Upper lobe of right lung (tissue), 1 donor: ENCODE results near the gene KCNJ2. TPM values are rescaled to one million over a fixed set of nuclear protein-coding genes. Genes with fewer than 3 reads are reported as not detected.
A peak's percentile ranks its signal among the peaks of the same experiment; 100 is the strongest.

Experiments
- ATAC-seq: fragments of 200-7000 bp; cut with Tn5 transposase; one replicate; pipeline ENCODE4 v1.9.1; 2020; ENCODE audit warnings: mild to moderate bottlenecking, moderate library complexity
- DNase-seq: peaks from one replicate; pipeline ENCODE4 v3.0.0-alpha.2; 2020
- H3K27ac ChIP-seq: fragments of 200-600 bp; one replicate; pipeline ENCODE4 v1.8.0; 2022
- H3K27me3 ChIP-seq: fragments of 200-600 bp; one replicate; pipeline ENCODE4 v1.8.0; 2022; ENCODE audit warnings: mild to moderate bottlenecking
- H3K36me3 ChIP-seq: fragments of 200-600 bp; one replicate; pipeline ENCODE4 v1.8.0; 2022
- H3K4me1 ChIP-seq: fragments of 200-600 bp; one replicate; pipeline ENCODE4 v1.8.0; 2022
- H3K4me3 ChIP-seq: fragments of 200-600 bp; one replicate; pipeline ENCODE4 v1.8.0; 2022; ENCODE audit warnings: mild to moderate bottlenecking
- H3K9me3 ChIP-seq: fragments of 200-600 bp; one replicate; pipeline ENCODE4 v1.8.0; 2022
- intact Hi-C: fragments of 100-400 bp; cut with DNase I; formaldehyde crosslinking; loops from one replicate; pipeline ENCODE4 v1.11.0; 2022
- long read RNA-seq: library from polyadenylated mRNA; unstranded; transcript quantifications from one replicate; pipeline ENCODE4 v2.0.0, GENCODE V29; 2021
- total RNA-seq: library from RNA; stranded (reverse); fragmentation: NEBNext Ultra II Directional; extraction: Animal tissue kit (Norgen Biotek cat#: 25700); gene quantifications from one replicate; pipeline ENCODE4 v1.2.1, GENCODE V29; 2021
- TF ChIP-seq, protein P1 (sequence below): fragments of 200-600 bp; IDR thresholded peaks from one replicate; pipeline ENCODE4 v1.8.0; 2022; ENCODE audit warnings: antibody characterized with exemption
- donor health status: DM: no; HTN: yes; CAD: no; lungs with severe emphysema.

The KCNJ2 gene
- 18.1 TPM for total RNA-seq
- long read RNA-seq, full-length matches to known transcripts, result 2 of 4 reads
- long read RNA-seq, partial matches to known transcripts, result 0 of 4 reads
- long read RNA-seq, other reads (novel, unspliced or antisense), result 2 of 4 reads

DNA sequence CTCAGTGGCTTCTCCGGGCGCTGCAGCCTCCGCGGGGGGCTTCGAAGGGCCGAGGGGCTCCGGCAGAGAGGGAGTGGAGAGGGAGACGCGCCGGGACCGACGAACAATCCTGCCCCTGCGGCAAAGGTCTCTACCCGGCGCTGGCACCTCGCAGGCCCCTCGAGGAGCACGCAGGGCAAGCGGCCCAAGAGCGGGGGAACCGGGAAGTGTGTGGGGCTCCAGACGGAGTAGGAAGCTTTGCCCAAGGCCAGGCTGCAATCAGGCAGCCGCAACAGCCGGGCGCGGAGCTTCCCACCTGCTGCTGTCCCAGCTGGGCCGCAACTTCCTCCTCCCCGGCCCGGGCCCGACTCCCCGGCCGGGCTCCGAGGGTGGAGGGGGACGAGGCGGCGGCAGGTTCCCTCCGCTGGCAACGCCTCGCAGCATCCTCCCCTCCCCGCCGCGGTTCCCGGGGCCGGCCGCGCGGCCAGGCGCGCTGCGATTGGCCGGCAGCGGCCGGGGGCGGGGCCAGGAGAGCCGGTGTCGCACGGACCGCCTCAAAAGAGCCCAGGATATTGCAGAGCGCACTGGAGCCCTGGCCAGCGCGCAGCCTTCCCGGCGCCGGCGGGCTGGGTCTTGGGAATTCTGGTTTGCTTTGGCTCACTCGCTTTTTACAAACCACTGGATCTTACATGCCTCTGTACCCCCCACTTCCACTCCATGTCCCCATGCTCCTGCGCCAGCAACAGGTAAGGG, at the start of gene KCNJ2:
TSS of gene KCNJ2 (plus strand) at position 556 of the 732 bp plus-strand sequence. CDS start 5,508 bp downstream, outside the sequence.
- peak within 1 kb of the TSS; percentile 91 for H3K27ac ChIP-seq
- TF ChIP-seq, protein P1, sequence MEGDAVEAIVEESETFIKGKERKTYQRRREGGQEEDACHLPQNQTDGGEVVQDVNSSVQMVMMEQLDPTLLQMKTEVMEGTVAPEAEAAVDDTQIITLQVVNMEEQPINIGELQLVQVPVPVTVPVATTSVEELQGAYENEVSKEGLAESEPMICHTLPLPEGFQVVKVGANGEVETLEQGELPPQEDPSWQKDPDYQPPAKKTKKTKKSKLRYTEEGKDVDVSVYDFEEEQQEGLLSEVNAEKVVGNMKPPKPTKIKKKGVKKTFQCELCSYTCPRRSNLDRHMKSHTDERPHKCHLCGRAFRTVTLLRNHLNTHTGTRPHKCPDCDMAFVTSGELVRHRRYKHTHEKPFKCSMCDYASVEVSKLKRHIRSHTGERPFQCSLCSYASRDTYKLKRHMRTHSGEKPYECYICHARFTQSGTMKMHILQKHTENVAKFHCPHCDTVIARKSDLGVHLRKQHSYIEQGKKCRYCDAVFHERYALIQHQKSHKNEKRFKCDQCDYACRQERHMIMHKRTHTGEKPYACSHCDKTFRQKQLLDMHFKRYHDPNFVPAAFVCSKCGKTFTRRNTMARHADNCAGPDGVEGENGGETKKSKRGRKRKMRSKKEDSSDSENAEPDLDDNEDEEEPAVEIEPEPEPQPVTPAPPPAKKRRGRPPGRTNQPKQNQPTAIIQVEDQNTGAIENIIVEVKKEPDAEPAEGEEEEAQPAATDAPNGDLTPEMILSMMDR, result no peak
- ATAC-seq (peak; percentile 97), DNase-seq (peak; percentile 97)
- H3K4me1 ChIP-seq, result peaks cover 9% of the 10 kb centered on the region
- H3K4me3 ChIP-seq, result peak within 1 kb of the TSS; percentile 69
- intact Hi-C loops, result no loop called here
- H3K9me3 ChIP-seq, result no peaks in the 10 kb centered on the region
- H3K27me3 ChIP-seq, result no peaks in the 10 kb centered on the region
- no peaks in the 10 kb centered on the region for H3K36me3 ChIP-seq

DNA sequence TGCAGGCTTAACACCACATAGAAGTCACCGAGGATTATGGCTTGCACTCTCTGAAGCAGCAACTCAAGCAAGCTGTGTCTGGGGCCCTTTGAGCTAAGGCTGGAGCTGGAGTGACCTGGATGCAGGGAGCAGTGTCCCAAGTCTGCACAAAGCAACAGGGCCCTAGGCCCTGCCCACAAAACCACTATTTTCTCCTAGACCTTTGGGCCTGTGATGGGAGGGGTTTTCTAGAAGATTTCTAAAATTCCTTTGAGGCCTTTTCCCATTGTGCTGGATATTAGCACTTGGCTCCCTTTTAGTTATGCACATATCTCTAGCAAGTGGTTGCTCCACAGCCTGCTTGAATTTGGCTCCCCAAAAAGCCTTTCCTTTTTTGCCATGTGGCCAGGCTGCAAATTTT, 49.8 kb upstream of the KCNJ2 start:
- Histone ChIP-seq H3K4me1 (peaks cover 9% of the 10 kb centered on the region), H3K36me3 (no peaks in the 10 kb centered on the region), H3K9me3 (no peaks in the 10 kb centered on the region), H3K27ac (no peak overlapping the region), H3K27me3 (no peaks in the 10 kb centered on the region), H3K4me3 (no peak overlapping the region)
- no peak for ATAC-seq
- DNase-seq, result no peak
- intact Hi-C loops, result no loop called here
- TF ChIP-seq, protein P1, result no peak

DNA sequence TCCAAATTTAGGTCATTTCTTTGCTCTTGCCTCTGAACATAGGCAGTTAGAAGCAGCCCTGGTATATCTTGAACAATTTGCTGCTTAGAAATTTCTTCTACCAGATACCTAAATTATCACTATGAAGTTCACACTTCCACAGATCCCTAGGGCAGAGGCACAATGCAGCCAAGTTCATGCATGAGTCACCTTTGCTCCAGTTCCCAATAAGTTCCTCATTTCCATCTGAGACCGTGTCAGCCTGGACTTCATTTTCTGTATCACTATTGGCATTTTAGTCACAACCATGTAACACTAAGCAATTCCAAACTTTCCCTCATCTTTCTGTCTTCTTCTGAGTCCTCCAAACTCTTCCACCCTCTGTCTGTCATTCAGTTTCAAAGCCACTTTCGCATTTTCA, 49.3 kb upstream of the KCNJ2 start:
- intact Hi-C loops, result no loop called here
- no peak overlapping the region for H3K27ac ChIP-seq
- H3K27me3 ChIP-seq, result no peaks in the 10 kb centered on the region
- no peak overlapping the region for H3K4me3 ChIP-seq
- H3K36me3 ChIP-seq, result no peaks in the 10 kb centered on the region
- DNase-seq (no peak), ATAC-seq (peak; percentile 61)
- H3K4me1 ChIP-seq, result peaks cover 9% of the 10 kb centered on the region
- TF ChIP-seq, protein P1, result no peak
- H3K9me3 ChIP-seq, result no peaks in the 10 kb centered on the region

DNA sequence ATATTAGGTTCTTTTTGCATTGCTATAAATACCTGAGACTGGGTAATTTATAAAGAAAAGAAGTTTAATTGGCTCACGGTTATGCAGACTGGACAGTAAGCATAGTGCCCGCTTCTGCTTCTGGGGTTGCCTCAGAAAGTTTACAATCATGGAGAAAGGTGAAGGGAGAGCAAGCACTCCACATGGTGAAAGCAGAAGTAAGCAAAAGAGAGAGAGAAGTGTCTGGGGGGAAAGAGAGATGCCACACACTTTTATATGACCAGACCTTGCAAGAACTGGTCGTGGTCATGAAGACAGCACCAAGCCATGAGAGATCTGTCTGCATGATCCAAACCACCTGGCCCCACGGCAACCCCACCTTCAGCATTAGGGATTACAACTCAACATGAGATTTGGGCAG, 48.9 kb upstream of the KCNJ2 start:
- peak; percentile 69 for ATAC-seq
- peaks cover 9% of the 10 kb centered on the region for H3K4me1 ChIP-seq
- intact Hi-C loops, result no loop called here
- DNase-seq, result no peak
- TF ChIP-seq, protein P1, result no peak
- H3K4me3 ChIP-seq, result no peak overlapping the region
- H3K27ac ChIP-seq, result no peak overlapping the region
- H3K9me3 ChIP-seq, result no peaks in the 10 kb centered on the region
- H3K27me3 ChIP-seq, result no peaks in the 10 kb centered on the region
- H3K36me3 ChIP-seq, result no peaks in the 10 kb centered on the region

DNA sequence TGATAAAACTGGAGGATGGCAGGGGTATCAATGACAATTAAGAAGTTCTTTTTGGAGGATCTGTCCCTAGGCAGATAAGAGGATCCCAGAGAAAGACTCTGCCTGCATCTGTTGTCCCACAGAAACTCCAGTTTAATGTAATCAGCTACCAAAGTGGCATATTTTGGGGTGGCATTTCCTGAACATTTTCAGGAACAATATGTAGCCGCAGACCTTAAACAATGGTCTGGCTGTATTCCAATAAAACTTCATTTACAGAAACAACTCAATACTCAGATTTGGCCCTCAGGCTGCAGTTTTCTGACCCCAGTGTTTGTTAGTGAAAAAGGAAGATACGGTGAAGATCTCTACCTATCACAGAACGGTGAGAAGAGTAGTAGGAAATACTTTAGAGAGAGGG, 48.2 kb upstream of the KCNJ2 start:
- ATAC-seq (no peak), DNase-seq (no peak)
- Histone ChIP-seq H3K4me3 (no peak overlapping the region), H3K4me1 (peaks cover 9% of the 10 kb centered on the region), H3K36me3 (no peaks in the 10 kb centered on the region), H3K27ac (no peak overlapping the region), H3K27me3 (no peaks in the 10 kb centered on the region), H3K9me3 (no peaks in the 10 kb centered on the region)
- intact Hi-C loops, result no loop called here
- TF ChIP-seq, protein P1, result no peak
